PC-9 (cell line): ENCODE results near the gene TSPAN3. TPM values are rescaled to one million over a fixed set of nuclear protein-coding genes. Genes with fewer than 3 reads are reported as not detected.
A peak's percentile ranks its signal among the peaks of the same experiment; 100 is the strongest.

Source experiments
- BruUV-seq: library from RNA; stranded (reverse); fragments of 400-500 nt; replicated peaks from 2 replicates; lab custom pipeline; 2021; lab: Mats Ljungman, UMichigan
- CTCF ChIA-PET: fragments of 300-600 bp; sonication (Branson Sonifier 250); formaldehyde crosslinking; loops from one replicate; lab custom pipeline; 2022; ENCODE audit warnings: antibody characterized with exemption; lab: Charles Lee
- POLR2A ChIA-PET: fragments of 300-600 bp; sonication (Branson Sonifier 250); formaldehyde crosslinking; loops from one replicate; lab custom pipeline; 2022; ENCODE audit warnings: antibody characterized with exemption; ENCODE audit not compliant: unreplicated experiment; lab: Charles Lee
- DNase-seq, 2 experiments: peaks; one replicate each; pipeline versions ENCODE4 v3.0.0 to v3.0.0-alpha.2; 2015 to 2022; ENCODE audit warnings: mixed read lengths in 1 of 2
- H2AFZ ChIP-seq: fragments of 200-600 bp; sonication (generic); 2 replicates; pipeline ENCODE4 v1.8.1; 2017; ENCODE audit warnings: antibody characterized with exemption
- H3F3A ChIP-seq: fragments of 200-600 bp; sonication (generic); 2 replicates; pipeline ENCODE4 v1.8.1; 2017; ENCODE audit warnings: antibody characterized with exemption, mild to moderate bottlenecking, low read depth; ENCODE audit not compliant: insufficient read depth
- H3K27ac ChIP-seq: fragments of 200-600 bp; sonication (generic); 2 replicates; pipeline ENCODE4 v1.6.1; 2016; ENCODE audit warnings: mixed run types
- H3K27me3 ChIP-seq: fragments of 200-600 bp; sonication (generic); 2 replicates; pipeline ENCODE4 v1.6.1; 2016; ENCODE audit warnings: low read depth, mixed run types; ENCODE audit not compliant: insufficient read depth
- H3K36me3 ChIP-seq: fragments of 200-600 bp; sonication (generic); 2 replicates; pipeline ENCODE4 v1.6.1; 2016; ENCODE audit warnings: low read depth, mixed run types
- H3K4me1 ChIP-seq: fragments of 200-600 bp; sonication (generic); replicated peaks from 2 replicates; pipeline ENCODE4 v1.6.1; 2016; ENCODE audit warnings: mixed run types; ENCODE audit not compliant: insufficient read depth
- H3K4me2 ChIP-seq: fragments of 200-600 bp; sonication (generic); 2 replicates; pipeline ENCODE4 v1.6.1; 2017; ENCODE audit warnings: mixed run types
- H3K4me3 ChIP-seq: fragments of 200-600 bp; sonication (generic); 2 replicates; pipeline ENCODE4 v1.6.1; 2016; ENCODE audit warnings: mixed run types
- H3K79me2 ChIP-seq: fragments of 200-600 bp; sonication (generic); 2 replicates; pipeline ENCODE4 v1.6.1; 2017; ENCODE audit warnings: low read depth, mixed run types
- H3K9me2 ChIP-seq: fragments of 200-600 bp; sonication (generic); 2 replicates; pipeline ENCODE4 v1.8.1; 2017; ENCODE audit warnings: mild to moderate bottlenecking; ENCODE audit not compliant: insufficient read depth
- H3K9me3 ChIP-seq: fragments of 200-600 bp; sonication (generic); 2 replicates; pipeline ENCODE4 v1.8.1; 2016; ENCODE audit warnings: low read depth; ENCODE audit not compliant: insufficient read depth
- H4K20me1 ChIP-seq: fragments of 200-600 bp; sonication (generic); 2 replicates; pipeline ENCODE4 v1.8.1; 2017; ENCODE audit not compliant: insufficient read depth
- CTCF ChIP-seq: fragments of 200-600 bp; sonication (generic); conservative IDR thresholded peaks from 2 replicates; pipeline ENCODE4 v1.6.1; 2017; ENCODE audit warnings: mixed run types, antibody characterized with exemption, mild to moderate bottlenecking, moderate library complexity
- EZH2 ChIP-seq: fragments of 200-600 bp; sonication (generic); IDR thresholded peaks from 2 replicates; pipeline ENCODE4 v1.8.0; 2017; ENCODE audit warnings: antibody characterized with exemption, low read depth
- intact Hi-C: fragments of 100-400 bp; cut with micrococcal nuclease; formaldehyde crosslinking; loops from one replicate; pipeline ENCODE4 v1.10.0; 2022; ENCODE audit not compliant: unreplicated experiment
- total RNA-seq: library from RNA; stranded (reverse); gene quantifications from 2 replicates; pipeline ENCODE4 v1.2.3, GENCODE V29; 2021

TSPAN3 gene
- total RNA-seq, 1 experiment from 2014 or later, result 151 TPM

GRCh38 chr15:77118882-77119321 lies 48.0 kb upstream of the TSPAN3 start:
- peak in 1 of 2 experiments; percentile 33 for DNase-seq
- Histone ChIP-seq H3K27ac (no peak overlapping the region), H3K9me2 (no peaks in the 10 kb centered on the region), H3F3A (no peaks in the 10 kb centered on the region), H2AFZ (no peak overlapping the region), H3K9me3 (no peaks in the 10 kb centered on the region), H3K36me3 (no peaks in the 10 kb centered on the region), H3K4me1 (no peaks in the 10 kb centered on the region), H3K4me3 (no peak overlapping the region), H3K4me2 (no peak overlapping the region), H3K27me3 (no peaks in the 10 kb centered on the region), H3K79me2 (no peaks in the 10 kb centered on the region), H4K20me1 (no peaks in the 10 kb centered on the region; the same call in 1 of the 2 replicates)
- intact Hi-C loops, result loop anchor here (1.0 kb wide), 3 partner anchors 378 to 514 kb away; no protein-coding TSS in a partner anchor
- no TSS peak for BruUV-seq
- TF ChIP-seq EZH2 (no peak), CTCF (peak; percentile 87)
- ChIA-PET CTCF (interaction anchor here (0.5 to 2.2 kb wide), 3 partner anchors 328 to 424 kb away, joined by 4 to 10 read pairs (median 6); no protein-coding TSS in a partner anchor), POLR2A (no interaction called here)

GRCh38 chr15:77115179-77115578 lies 44.3 kb upstream of the TSPAN3 start:
- BruUV-seq, result no TSS peak

GRCh38 chr15:77112838-77113504 lies 42.1 kb upstream of the TSPAN3 start:
- no TSS peak for BruUV-seq
- Histone ChIP-seq H3K27ac (no peak overlapping the region), H3K27me3 (no peaks in the 10 kb centered on the region), H3K9me2 (no peaks in the 10 kb centered on the region), H3K4me2 (no peak overlapping the region), H3K4me3 (no peak overlapping the region), H3K36me3 (no peaks in the 10 kb centered on the region), H3K9me3 (no peaks in the 10 kb centered on the region), H3K79me2 (no peaks in the 10 kb centered on the region), H4K20me1 (no peaks in the 10 kb centered on the region), H3K4me1 (no peaks in the 10 kb centered on the region), H3F3A (no peaks in the 10 kb centered on the region), H2AFZ (no peak overlapping the region)
- TF ChIP-seq EZH2 (no peak), CTCF (no peak)
- ChIA-PET POLR2A (no interaction called here), CTCF (interaction anchor here (0.5 to 1.0 kb wide), 2 partner anchors 12 to 545 kb away, joined by 5 read pairs; no protein-coding TSS in a partner anchor)
- no peak for DNase-seq
- intact Hi-C loops, result no loop called here

More at GRCh38 chr15:77115179-77115578, 44.3 kb upstream of the TSPAN3 start:
- DNase-seq, result no peak
- no peaks in the 10 kb centered on the region for H3K4me1 ChIP-seq
- no peak overlapping the region for H3K27ac ChIP-seq
- CTCF ChIA-PET, result interaction anchor here (0.7 kb wide), 1 partner anchor 59 kb away, joined by 12 read pairs; no protein-coding TSS in a partner anchor
- POLR2A ChIA-PET, result no interaction called here
- no peak overlapping the region for H2AFZ ChIP-seq
- TF ChIP-seq CTCF, result no peak
- no peak for TF ChIP-seq EZH2
- H4K20me1 ChIP-seq, result no peaks in the 10 kb centered on the region
- no peaks in the 10 kb centered on the region for H3K9me2 ChIP-seq
- H3K4me2 ChIP-seq, result no peak overlapping the region
- H3K79me2 ChIP-seq, result no peaks in the 10 kb centered on the region
- no peaks in the 10 kb centered on the region for H3F3A ChIP-seq
- intact Hi-C loops, result no loop called here
- no peak overlapping the region for H3K4me3 ChIP-seq
- H3K9me3 ChIP-seq, result no peaks in the 10 kb centered on the region
- no peaks in the 10 kb centered on the region for H3K36me3 ChIP-seq
- no peaks in the 10 kb centered on the region for H3K27me3 ChIP-seq
